Endothelial cell of umbilical vein (primary cell): Measurements from ENCODE around the gene CFAP57. TPM values are rescaled to one million over a fixed set of nuclear protein-coding genes. Genes with fewer than 3 reads are reported as not detected.

Experiments used
- BruUV-seq: library from RNA; stranded (reverse); fragments of 400-500 nt; replicated peaks from 2 replicates; lab custom pipeline; 2021; lab: Mats Ljungman, UMichigan
- CTCF ChIA-PET: fragments of 300-600, 350-600 bp; sonication (Branson Sonifier 250); formaldehyde crosslinking; loops from one replicate; lab custom pipeline; 2021; ENCODE audit warnings: antibody characterized with exemption, inconsistent platforms; lab: Charles Lee
- POLR2A ChIA-PET: fragments of 300-600, 350-600 bp; sonication (Branson Sonifier 250); formaldehyde crosslinking; loops from one replicate; lab custom pipeline; 2021; ENCODE audit warnings: antibody characterized with exemption, inconsistent platforms; lab: Charles Lee
- DNase-seq: peaks from one replicate; pipeline ENCODE4 v3.0.0-alpha.2; 2011; ENCODE audit warnings: low read depth, low spot score
- FAIRE-seq: peaks from 2 replicates; lab custom pipeline; 2011; peaks lifted over from hg19 to GRCh38; lab: Jason Lieb, UNC
- H2AFZ ChIP-seq: 2 replicates; pipeline ENCODE4 v1.6.0; 2012; ENCODE audit warnings: low read depth, low read length, control low read depth, inconsistent platforms
- H3K27ac ChIP-seq: 2 replicates; pipeline ENCODE4 v1.5.1; 2011; ENCODE audit warnings: low read depth, mild to moderate bottlenecking, control low read depth, low read length, moderate library complexity; ENCODE audit not compliant: insufficient read depth
- H3K27me3 ChIP-seq, 2 experiments: 2 replicates each; pipeline versions ENCODE4 v1.6.0 to v1.6.1; 2011; ENCODE audit warnings: low read length in 2 of 2, mixed read lengths in 1 of 2; ENCODE audit not compliant: control insufficient read depth in 2 of 2, insufficient read depth in 2 of 2
- H3K36me3 ChIP-seq, 2 experiments: 2 replicates in 1 of 2; 3 replicates in 1 of 2; pipeline ENCODE4 v1.5.1; 2011; ENCODE audit warnings: low read length in 2 of 2, mild to moderate bottlenecking in 1 of 2, moderate library complexity in 1 of 2; ENCODE audit not compliant: control insufficient read depth in 2 of 2, insufficient read depth in 2 of 2; ENCODE audit errors: extremely low read depth in 1 of 2
- H3K4me1 ChIP-seq: 3 replicates; pipeline ENCODE4 v1.5.1; 2011; ENCODE audit warnings: mild to moderate bottlenecking, low read length; ENCODE audit not compliant: control insufficient read depth, insufficient read depth; ENCODE audit errors: extremely low read depth
- H3K4me2 ChIP-seq: 2 replicates; pipeline ENCODE4 v1.6.1; 2011; ENCODE audit warnings: low read length, control low read depth, mixed read lengths; ENCODE audit not compliant: insufficient read depth
- H3K4me3 ChIP-seq, 3 experiments: fragments of 200-600 bp in 1 of 3; sonication (generic), shearing (Covaris generic) in 1 of 3; replicated peaks in 1 of 3; 2 replicates each; pipeline ENCODE4 v1.5.1; 2011 to 2016; ENCODE audit warnings: control low read depth in 3 of 3, low read length in 3 of 3, mild to moderate bottlenecking in 2 of 3, inconsistent platforms in 1 of 3, low read depth in 1 of 3, moderate library complexity in 1 of 3; ENCODE audit not compliant: insufficient read depth in 1 of 3
- H3K79me2 ChIP-seq: 2 replicates; pipeline ENCODE4 v1.6.0; 2012; ENCODE audit warnings: low read length, inconsistent platforms; ENCODE audit not compliant: control insufficient read depth, insufficient read depth
- H3K9ac ChIP-seq: replicated peaks from 2 replicates; pipeline ENCODE3; 2011; ENCODE audit warnings: low read length, control low read depth; ENCODE audit not compliant: insufficient read depth; ENCODE audit errors: extremely low read depth
- H3K9me1 ChIP-seq: replicated peaks from 3 replicates; pipeline ENCODE4 v1.6.0; 2011; ENCODE audit warnings: mild to moderate bottlenecking, low read length; ENCODE audit not compliant: control insufficient read depth, insufficient read depth; ENCODE audit errors: extremely low read depth
- H3K9me3 ChIP-seq: replicated peaks from 2 replicates; pipeline ENCODE4 v1.5.1; 2012; ENCODE audit warnings: low read length, inconsistent platforms; ENCODE audit not compliant: control insufficient read depth, insufficient read depth
- H4K20me1 ChIP-seq: replicated peaks from 2 replicates; pipeline ENCODE3; 2011; ENCODE audit warnings: mild to moderate bottlenecking, low read length; ENCODE audit not compliant: control insufficient read depth, insufficient read depth; ENCODE audit errors: extremely low read depth
- CTCF ChIP-seq, 2 donors: IDR thresholded peaks; 1 replicate in 1 of 2; 2 replicates in 1 of 2; pipeline ENCODE4 v1.5.1; 2011; ENCODE audit warnings: low read length in 2 of 2, mild to moderate bottlenecking in 2 of 2, moderate library complexity in 2 of 2, control low read depth in 1 of 2, inconsistent platforms in 1 of 2, low read depth in 1 of 2; ENCODE audit not compliant: insufficient read depth in 1 of 2; ENCODE audit errors: extremely low read depth in 1 of 2
- EZH2 ChIP-seq: IDR thresholded peaks from 2 replicates; pipeline ENCODE4 v1.6.1; 2012; ENCODE audit warnings: borderline replicate concordance, low read depth, mild to moderate bottlenecking, moderate library complexity, low read length, inconsistent platforms; ENCODE audit not compliant: severe bottlenecking
- FOS ChIP-seq: IDR thresholded peaks from 2 replicates; pipeline ENCODE4 v1.6.1; 2011; ENCODE audit warnings: mild to moderate bottlenecking, low read length, moderate library complexity, borderline replicate concordance; ENCODE audit not compliant: insufficient read depth
- GATA2 ChIP-seq: IDR thresholded peaks from 2 replicates; pipeline ENCODE4 v1.7.0; 2011; ENCODE audit warnings: low read depth, mild to moderate bottlenecking, moderate library complexity, mixed read lengths, low read length; ENCODE audit not compliant: insufficient read length, insufficient read depth
- JUN ChIP-seq: IDR thresholded peaks from 2 replicates; pipeline ENCODE4 v1.6.1; 2011; ENCODE audit warnings: borderline replicate concordance, low read depth; ENCODE audit not compliant: insufficient read length, insufficient read depth
- MAX ChIP-seq: IDR thresholded peaks from 2 replicates; pipeline ENCODE4 v1.6.1; 2011; ENCODE audit not compliant: insufficient read depth, insufficient read length
- MYC ChIP-seq: IDR thresholded peaks from one replicate; pipeline ENCODE4 v1.6.1; 2011; ENCODE audit warnings: mild to moderate bottlenecking, low read depth, low read length
- POLR2A ChIP-seq: IDR thresholded peaks from 2 replicates; pipeline ENCODE4 v1.6.1; 2012; ENCODE audit warnings: low read depth, mild to moderate bottlenecking, control low read depth, low read length
- POLR2AphosphoS5 ChIP-seq: IDR thresholded peaks from 2 replicates; pipeline ENCODE4 v1.6.1; 2012; ENCODE audit warnings: low read depth, mild to moderate bottlenecking, control low read depth, low read length, moderate library complexity; ENCODE audit not compliant: insufficient read depth
- dilution Hi-C: fragments of 300-500 bp; cut with MboI; formaldehyde crosslinking; loops from one replicate; pipeline ENCODE4 v1.15.0; 2019; ENCODE audit warnings: low sequenced_read_pairs; ENCODE audit not compliant: extremely low pct_ligation_motif_present
- intact Hi-C: fragments of 100-400 bp; cut with micrococcal nuclease; formaldehyde crosslinking; loops from one replicate; pipeline ENCODE4 v1.10.0; 2022
- polyA plus RNA-seq, 4 experiments: library from polyadenylated mRNA; depleted of rRNA in 3 of 4; stranded (reverse) in 3 of 4; unstranded in 1 of 4; fragments of >200 nt; gene quantifications; 2 replicates each; pipeline versions ENCODE4 v1.2.1 to v1.2.3, GENCODE V29; 2011 to 2012; ENCODE audit warnings: missing spikeins in 1 of 4
- total RNA-seq: library from RNA; stranded (reverse); gene quantifications from 2 replicates; pipeline ENCODE4 v1.2.3, GENCODE V29; 2021

CFAP57 gene
- total and polyA plus RNA-seq, 2 donors (not counting 3 experiments of a cell fraction or from before 2014, with no cell fraction given): 0.88 to 0.91 TPM

DNA sequence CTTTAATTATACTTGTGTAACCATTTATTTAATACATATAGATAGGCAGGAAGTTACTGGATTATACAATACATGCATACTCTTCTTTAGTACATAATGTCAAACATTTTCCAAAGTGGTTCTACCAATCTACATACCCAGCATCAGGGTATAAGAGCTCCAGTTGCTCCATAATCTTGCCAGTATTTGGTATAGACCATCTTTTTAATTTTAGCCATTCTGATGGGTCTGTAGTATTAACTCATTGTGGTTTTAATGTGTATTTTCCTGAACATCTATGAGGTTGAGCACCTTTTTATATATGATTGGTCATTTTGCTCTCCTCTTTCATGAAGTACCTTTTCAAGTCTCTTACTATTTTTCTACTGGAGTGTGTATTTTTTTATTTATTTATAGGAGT lies 32.1 kb upstream of the CFAP57 start:
- no peak overlapping the region for H3K27ac ChIP-seq
- peaks cover 8 to 18% of the 10 kb centered on the region in 2 experiments for H3K27me3 ChIP-seq
- DNase-seq (no peak), FAIRE-seq (no peak)
- H3K9me3 ChIP-seq: no peaks in the 10 kb centered on the region
- POLR2A ChIA-PET: no interaction called here
- no peak overlapping the region for H3K9ac ChIP-seq
- no peaks in the 10 kb centered on the region for H3K36me3 ChIP-seq
- no peak for TF ChIP-seq CTCF (IDR thresholded peaks at IDR 0.05; ENCODE audit: extremely low read depth in 1 of 2, insufficient read depth in 1 of 2, low read depth in 1 of 2, low read length in 2 of 2)
- no peak for TF ChIP-seq EZH2
- no peak for TF ChIP-seq FOS
- no peak for TF ChIP-seq GATA2
- TF ChIP-seq MAX: no peak
- no peak for TF ChIP-seq MYC
- TF ChIP-seq POLR2A: no peak
- no peak for TF ChIP-seq JUN
- no peak for TF ChIP-seq POLR2AphosphoS5
- no peaks in the 10 kb centered on the region for H3K9me1 ChIP-seq
- intact Hi-C loops (no loop called here), dilution Hi-C loops (no loop called here)
- H2AFZ ChIP-seq: no peak overlapping the region
- H3K4me1 ChIP-seq: no peaks in the 10 kb centered on the region
- H3K4me2 ChIP-seq: no peak overlapping the region
- H3K4me3 ChIP-seq: no peak overlapping the region
- no TSS peak for BruUV-seq
- CTCF ChIA-PET: no interaction called here
- no peaks in the 10 kb centered on the region for H4K20me1 ChIP-seq
- H3K79me2 ChIP-seq: no peaks in the 10 kb centered on the region
